ENCODE data around the gene CLDN9.

Gene CLDN9

GRCh38 chr16:3056336-3057180 is 43.8 kb downstream of the CLDN9 start:
- no peak for DNase-seq (ENCODE audit: low spot score)

DNA sequence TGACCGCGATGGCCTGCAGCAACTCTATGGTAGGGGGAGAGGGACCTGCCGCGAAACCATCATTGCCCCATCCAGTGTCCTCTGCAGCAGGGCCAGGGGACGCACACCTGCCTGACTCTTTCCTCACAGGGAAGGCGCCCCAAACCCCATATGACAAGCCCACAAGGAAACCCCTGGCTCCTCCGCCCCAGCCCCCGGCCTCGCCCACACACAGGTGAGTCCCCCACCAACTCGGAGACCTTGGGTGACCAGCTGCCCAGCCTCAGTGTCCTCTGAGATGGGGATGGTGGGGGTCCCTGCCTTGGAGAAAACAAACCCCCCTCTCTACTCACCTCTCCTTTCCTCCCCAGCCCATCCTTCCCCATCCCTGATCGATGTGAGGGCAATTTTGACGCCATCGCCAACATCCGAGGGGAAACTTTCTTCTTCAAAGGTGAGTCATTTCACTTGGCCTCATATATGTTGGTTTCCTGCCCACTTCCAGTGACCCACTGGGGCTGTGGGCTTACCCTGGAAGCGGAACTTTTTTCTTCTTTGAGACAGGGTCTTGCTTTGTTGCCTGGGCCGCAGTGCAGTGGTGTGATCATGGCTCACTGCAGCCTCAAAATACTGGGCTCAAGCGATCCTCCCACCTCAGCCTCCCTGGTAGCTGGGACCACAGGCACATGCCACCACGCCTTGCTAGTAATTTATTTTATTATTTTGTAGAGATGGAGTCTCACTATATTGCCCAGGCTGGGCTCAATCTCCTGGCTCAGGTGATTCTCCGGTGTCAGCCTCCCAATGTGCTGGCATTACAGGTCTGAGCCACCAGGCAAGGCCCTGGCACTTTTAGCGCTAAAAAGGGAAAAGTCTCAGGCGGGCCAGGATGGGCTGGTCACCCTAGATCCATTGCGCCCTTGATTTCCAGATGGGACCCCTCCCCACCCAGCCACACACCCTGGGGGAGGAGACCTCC is 44.7 kb downstream of the CLDN9 start:
- no peak for DNase-seq (ENCODE audit: low spot score)

DNA sequence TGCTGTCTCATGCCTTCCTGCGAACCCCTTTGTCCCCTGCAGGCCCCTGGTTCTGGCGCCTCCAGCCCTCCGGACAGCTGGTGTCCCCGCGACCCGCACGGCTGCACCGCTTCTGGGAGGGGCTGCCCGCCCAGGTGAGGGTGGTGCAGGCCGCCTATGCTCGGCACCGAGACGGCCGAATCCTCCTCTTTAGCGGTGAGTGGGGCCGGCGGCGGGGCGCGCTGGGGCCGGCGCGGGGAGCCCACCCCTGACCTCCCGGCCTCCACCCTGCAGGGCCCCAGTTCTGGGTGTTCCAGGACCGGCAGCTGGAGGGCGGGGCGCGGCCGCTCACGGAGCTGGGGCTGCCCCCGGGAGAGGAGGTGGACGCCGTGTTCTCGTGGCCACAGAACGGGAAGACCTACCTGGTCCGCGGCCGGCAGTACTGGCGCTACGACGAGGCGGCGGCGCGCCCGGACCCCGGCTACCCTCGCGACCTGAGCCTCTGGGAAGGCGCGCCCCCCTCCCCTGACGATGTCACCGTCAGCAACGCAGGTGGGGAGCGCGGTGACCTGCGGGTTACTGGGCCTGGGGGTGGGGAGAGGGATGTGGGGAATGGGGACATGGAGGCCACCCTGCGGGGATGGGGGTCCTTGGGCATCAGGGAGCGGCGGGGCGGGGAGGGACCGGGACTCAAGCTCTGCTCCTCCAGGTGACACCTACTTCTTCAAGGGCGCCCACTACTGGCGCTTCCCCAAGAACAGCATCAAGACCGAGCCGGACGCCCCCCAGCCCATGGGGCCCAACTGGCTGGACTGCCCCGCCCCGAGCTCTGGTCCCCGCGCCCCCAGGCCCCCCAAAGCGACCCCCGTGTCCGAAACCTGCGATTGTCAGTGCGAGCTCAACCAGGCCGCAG is 45.7 kb downstream of the CLDN9 start:
- DNase-seq (ENCODE audit: low spot score): no peak

DNA sequence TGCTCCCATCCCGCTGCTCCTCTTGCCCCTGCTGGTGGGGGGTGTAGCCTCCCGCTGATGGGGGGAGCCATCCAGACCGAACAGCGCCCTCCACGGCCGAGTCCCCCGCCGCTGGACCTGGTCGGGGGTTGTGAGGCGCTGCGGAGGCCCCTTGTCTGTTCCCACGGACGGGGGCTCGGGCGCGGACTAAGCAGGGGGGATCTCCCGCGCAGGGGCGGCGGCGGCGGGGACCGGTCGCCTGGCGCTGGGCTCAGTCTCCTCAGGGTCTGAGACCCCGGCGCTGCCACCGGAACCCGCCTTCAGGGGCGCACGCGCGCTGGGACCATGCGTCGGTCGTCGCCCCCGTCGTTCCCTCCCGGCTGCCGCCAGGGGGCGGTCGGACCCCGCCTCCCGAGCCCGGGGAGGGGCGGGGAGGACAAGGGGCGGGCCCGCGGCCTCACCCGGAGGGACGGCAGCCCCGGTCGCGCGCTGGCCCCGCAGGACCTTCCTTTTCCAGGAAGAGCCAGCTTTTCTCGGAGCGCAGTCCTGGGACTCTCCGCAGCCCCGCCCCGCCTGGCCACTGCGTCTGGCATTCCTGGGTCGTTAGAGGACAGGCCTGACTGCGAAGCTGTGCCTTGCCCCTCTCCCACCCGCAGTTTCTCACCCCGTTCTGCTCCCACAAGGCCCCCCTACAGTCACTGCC is 46.5 kb downstream of the CLDN9 start:
- peak; percentile 89 for DNase-seq (ENCODE audit: low spot score)

- DNase-seq (ENCODE audit: low spot score): no peak
Observed at GRCh38 chr16:3059723-3060242, 47.1 kb downstream of the CLDN9 start.

DNA sequence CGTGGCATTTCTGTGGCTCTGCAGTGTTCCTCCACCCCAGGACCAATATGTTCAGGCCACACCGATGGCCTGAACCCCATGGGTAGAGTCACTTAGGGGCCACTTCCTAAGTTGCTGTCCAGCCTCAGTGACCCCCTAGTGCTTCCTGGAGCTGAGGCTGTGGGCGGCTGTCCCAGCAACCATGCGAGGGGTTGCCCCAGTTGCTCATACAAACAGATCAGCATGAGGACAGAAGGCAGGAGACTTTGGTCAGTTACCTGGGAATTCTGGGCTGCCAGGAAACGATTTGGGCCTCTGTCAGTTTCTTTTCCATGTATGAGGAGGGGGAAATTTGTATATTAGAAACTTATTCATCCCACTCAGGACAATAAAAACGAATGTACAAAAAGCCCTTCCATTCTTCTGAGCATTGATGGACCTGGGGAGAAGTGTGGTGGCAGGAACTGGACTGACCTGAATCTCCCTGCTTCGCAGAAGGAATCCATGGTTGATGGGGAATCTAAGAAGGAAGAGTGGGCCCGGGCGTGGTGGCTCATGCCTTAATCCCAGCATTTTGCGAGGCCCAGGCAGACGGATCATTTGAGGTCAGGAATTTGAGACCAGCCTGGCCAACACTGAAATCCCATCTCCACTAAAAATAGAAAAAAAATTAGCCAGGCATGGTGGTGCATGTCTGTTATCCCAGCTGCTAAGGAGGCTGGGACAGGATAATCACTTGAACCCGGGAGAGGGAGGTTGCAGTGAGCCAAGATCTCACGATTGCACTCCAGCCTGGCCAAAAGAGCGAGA is 47.8 kb downstream of the CLDN9 start:
- DNase-seq (ENCODE audit: low spot score): no peak

GRCh38 chr16:3062553-3062952 is 49.8 kb downstream of the CLDN9 start:
- no peak for DNase-seq (ENCODE audit: low spot score)

- no peak for DNase-seq (ENCODE audit: low spot score)
Observed at GRCh38 chr16:3063625-3064386, 51.1 kb downstream of the CLDN9 start.

Measured in CD4-positive, alpha-beta T cell treated with Interleukin-15 for 4 hours (primary cell).